Adrenal gland (tissue), 5 donors: ENCODE data around the gene WBP1L.

Experiments
- CTCF ChIP-seq, 6 experiments: fragments of 450-650 bp in 4 of 6; fragments of 200-600 bp in 2 of 6; sonication (generic) in 1 of 6; IDR thresholded peaks; 1 replicate in 5 of 6; 2 replicates in 1 of 6; pipeline versions ENCODE4 v1.5.1 to v1.8.0; 2016 to 2021; ENCODE audit warnings: antibody characterized with exemption in 6 of 6, mild to moderate bottlenecking in 2 of 6, moderate library complexity in 1 of 6
- POLR2A ChIP-seq, 2 donors: fragments of 450-650 bp; IDR thresholded peaks; one replicate each; pipeline ENCODE4 v1.6.1; 2017; ENCODE audit warnings: antibody characterized with exemption in 2 of 2, mild to moderate bottlenecking in 2 of 2, moderate library complexity in 1 of 2
- donor health status: DM: no; HTN: no; CAD: no.

- TF ChIP-seq CTCF (IDR thresholded peaks at IDR 0.05) (no peak), POLR2A (IDR thresholded peaks at IDR 0.05) (no peak)
Measured at GRCh38 chr10:102813734-102814452, 70.1 kb downstream of the WBP1L start.
